ENCODE measurements around the gene TMPRSS6.
"Not testable (repeated sequence)": the region's sequence is repeated elsewhere in the genome, so short reads cannot be mapped to it uniquely, and the experiment has no call there.

TMPRSS6 gene

GRCh38 chr22:37088750-37089408 lies 20.6 kb downstream of the TMPRSS6 start:
- DNase-seq (ENCODE audit: low read depth in 2 of 2): no peak

GRCh38 chr22:37088108-37088605 lies 21.4 kb downstream of the TMPRSS6 start:
- peak in 1 of 2 donors; percentile 45 for DNase-seq (ENCODE audit: low read depth in 2 of 2)

- no peak for DNase-seq (ENCODE audit: low read depth in 2 of 2)
These were observed 23.3 kb downstream of the TMPRSS6 start for GRCh38 chr22:37086184-37086583.

- no peak for DNase-seq (ENCODE audit: low read depth in 2 of 2)
These were observed 25.1 kb downstream of the TMPRSS6 start for GRCh38 chr22:37084385-37084784.

GRCh38 chr22:37083914-37084313 lies 25.6 kb downstream of the TMPRSS6 start:
- no peak for DNase-seq (ENCODE audit: low read depth in 2 of 2)

GRCh38 chr22:37082251-37082873 lies 27.2 kb downstream of the TMPRSS6 start:
- peak in 1 of 2 donors; percentile 52 for DNase-seq (ENCODE audit: low read depth in 2 of 2)

GRCh38 chr22:37080838-37081237 lies 28.7 kb downstream of the TMPRSS6 start:
- DNase-seq (ENCODE audit: low read depth in 2 of 2): no peak

GRCh38 chr22:37080438-37080837 lies 29.1 kb downstream of the TMPRSS6 start:
- DNase-seq (ENCODE audit: low read depth in 2 of 2): no peak

GRCh38 chr22:37079668-37080171 lies 29.8 kb downstream of the TMPRSS6 start:
- DNase-seq (ENCODE audit: low read depth in 2 of 2): peak; percentile 57 to 82

- DNase-seq (ENCODE audit: low read depth in 2 of 2): no peak
These were observed 30.4 kb downstream of the TMPRSS6 start for GRCh38 chr22:37079158-37079557.

GRCh38 chr22:37077802-37078448 lies 31.6 kb downstream of the TMPRSS6 start:
- DNase-seq (ENCODE audit: low read depth in 2 of 2): peak; percentile 81 to 87

GRCh38 chr22:37075822-37076433 lies 33.6 kb downstream of the TMPRSS6 start:
- no peak for DNase-seq (ENCODE audit: low read depth in 2 of 2)

GRCh38 chr22:37075046-37075445 lies 34.5 kb downstream of the TMPRSS6 start:
- DNase-seq (ENCODE audit: low read depth in 2 of 2): no peak

GRCh38 chr22:37074537-37074936 lies 35.0 kb downstream of the TMPRSS6 start:
- no peak for DNase-seq (ENCODE audit: low read depth in 2 of 2)

- no peak for DNase-seq (ENCODE audit: low read depth in 2 of 2)
These were observed 36.8 kb downstream of the TMPRSS6 start for GRCh38 chr22:37072673-37073072.

GRCh38 chr22:37071850-37072592 lies 37.5 kb downstream of the TMPRSS6 start:
- DNase-seq (ENCODE audit: low read depth in 2 of 2): not testable (repeated sequence)

GRCh38 chr22:37070744-37071143 lies 38.8 kb downstream of the TMPRSS6 start:
- DNase-seq (ENCODE audit: low read depth in 2 of 2): no peak

- no peak for DNase-seq (ENCODE audit: low read depth in 2 of 2)
These were observed 39.2 kb downstream of the TMPRSS6 start for GRCh38 chr22:37070334-37070733.

GRCh38 chr22:37069719-37070118 lies 39.8 kb downstream of the TMPRSS6 start:
- DNase-seq (ENCODE audit: low read depth in 2 of 2): no peak

- no peak for DNase-seq (ENCODE audit: low read depth in 2 of 2)
These were observed 40.2 kb downstream of the TMPRSS6 start for GRCh38 chr22:37069319-37069718.

GRCh38 chr22:37068859-37069258 lies 40.7 kb downstream of the TMPRSS6 start:
- no peak for DNase-seq (ENCODE audit: low read depth in 2 of 2)
